ENCODE measurements around the gene KCNJ6. TPM values are rescaled to one million over a fixed set of nuclear protein-coding genes. Genes with fewer than 3 reads are reported as not detected.

The KCNJ6 gene
- polyA plus RNA-seq, 1 of the 3 experiments (the other 2 are of a cell fraction), result not detected

DNA sequence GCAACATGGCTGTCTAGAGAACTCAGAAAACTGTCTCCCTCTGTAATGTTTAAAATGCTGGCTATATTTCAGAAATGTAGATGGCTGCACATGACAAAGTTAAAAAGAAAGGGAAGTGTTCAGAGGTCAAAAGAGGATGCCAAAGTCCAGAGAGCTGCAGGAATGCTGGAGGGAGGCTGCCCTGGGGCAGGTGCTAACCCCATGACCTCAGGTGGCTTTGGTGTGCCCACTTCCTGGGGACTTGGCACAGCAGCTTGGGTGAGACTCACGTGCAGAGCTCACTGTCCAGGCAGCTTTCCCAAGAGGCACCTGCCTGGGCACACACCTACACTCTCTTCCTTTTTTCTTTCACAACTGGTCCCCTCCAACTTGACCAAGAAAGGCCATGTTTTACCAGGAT lies 256.4 kb downstream of the KCNJ6 start:
- no peak overlapping the region for H3K4me3 ChIP-seq (ENCODE audit: low read depth in 2 of 2, low read length in 1 of 2)
- CTCF ChIA-PET, result interaction anchor here (1.1 kb wide), 1 partner anchor 15 kb away, joined by 5 read pairs; no protein-coding TSS in a partner anchor
- no peak for DNase-seq
- no peaks in the 10 kb centered on the region for H3F3A ChIP-seq (replicated peaks; ENCODE audit: insufficient read depth)
- H3K79me2 ChIP-seq (ENCODE audit: insufficient read depth), result no peaks in the 10 kb centered on the region
- no peak overlapping the region for H3K4me2 ChIP-seq
- H3K36me3 ChIP-seq (replicated peaks in 1 of 2; ENCODE audit: control insufficient read depth in 1 of 2, insufficient read depth in 2 of 2, low read length in 1 of 2), result no peaks in the 10 kb centered on the region
- H3K27me3 ChIP-seq (ENCODE audit: insufficient read depth), result peaks cover 9% of the 10 kb centered on the region; the same call in 1 of the 2 replicates
- no peak overlapping the region for H2AFZ ChIP-seq (ENCODE audit: low read depth)
- TF ChIP-seq NFIC (IDR thresholded peaks at IDR 0.05; ENCODE audit: borderline replicate concordance) (no peak), MXI1 (IDR thresholded peaks at IDR 0.05; ENCODE audit: low read depth, low read length) (no peak), FOXM1 (IDR thresholded peaks at IDR 0.05; ENCODE audit: low read depth) (no peak), NRF1 (IDR thresholded peaks at IDR 0.05; ENCODE audit: low read depth, low read length) (no peak), CHD2 (IDR thresholded peaks at IDR 0.05; ENCODE audit: low read length, partially characterized antibody) (no peak), SIN3A (IDR thresholded peaks at IDR 0.05; ENCODE audit: borderline replicate concordance, low read depth, low read length) (no peak), ELF1 (IDR thresholded peaks at IDR 0.05) (no peak), JUND (IDR thresholded peaks at IDR 0.05) (no peak), YY1 (IDR thresholded peaks at IDR 0.05; ENCODE audit: low read depth) (no peak), MEF2A (IDR thresholded peaks at IDR 0.05; ENCODE audit: borderline replicate concordance, low read depth) (no peak), EZH2phosphoT487 (IDR thresholded peaks at IDR 0.05; ENCODE audit: borderline replicate concordance, low read depth) (no peak), GABPA (IDR thresholded peaks at IDR 0.05; ENCODE audit: low read depth) (no peak), RCOR1 (IDR thresholded peaks at IDR 0.05; ENCODE audit: low read length) (no peak)
- TF ChIP-seq, protein P1, sequence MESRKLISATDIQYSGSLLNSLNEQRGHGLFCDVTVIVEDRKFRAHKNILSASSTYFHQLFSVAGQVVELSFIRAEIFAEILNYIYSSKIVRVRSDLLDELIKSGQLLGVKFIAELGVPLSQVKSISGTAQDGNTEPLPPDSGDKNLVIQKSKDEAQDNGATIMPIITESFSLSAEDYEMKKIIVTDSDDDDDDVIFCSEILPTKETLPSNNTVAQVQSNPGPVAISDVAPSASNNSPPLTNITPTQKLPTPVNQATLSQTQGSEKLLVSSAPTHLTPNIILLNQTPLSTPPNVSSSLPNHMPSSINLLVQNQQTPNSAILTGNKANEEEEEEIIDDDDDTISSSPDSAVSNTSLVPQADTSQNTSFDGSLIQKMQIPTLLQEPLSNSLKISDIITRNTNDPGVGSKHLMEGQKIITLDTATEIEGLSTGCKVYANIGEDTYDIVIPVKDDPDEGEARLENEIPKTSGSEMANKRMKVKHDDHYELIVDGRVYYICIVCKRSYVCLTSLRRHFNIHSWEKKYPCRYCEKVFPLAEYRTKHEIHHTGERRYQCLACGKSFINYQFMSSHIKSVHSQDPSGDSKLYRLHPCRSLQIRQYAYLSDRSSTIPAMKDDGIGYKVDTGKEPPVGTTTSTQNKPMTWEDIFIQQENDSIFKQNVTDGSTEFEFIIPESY (IDR thresholded peaks at IDR 0.05; ENCODE audit: borderline replicate concordance, low read depth), result no peak
- TF ChIP-seq, protein P2, sequence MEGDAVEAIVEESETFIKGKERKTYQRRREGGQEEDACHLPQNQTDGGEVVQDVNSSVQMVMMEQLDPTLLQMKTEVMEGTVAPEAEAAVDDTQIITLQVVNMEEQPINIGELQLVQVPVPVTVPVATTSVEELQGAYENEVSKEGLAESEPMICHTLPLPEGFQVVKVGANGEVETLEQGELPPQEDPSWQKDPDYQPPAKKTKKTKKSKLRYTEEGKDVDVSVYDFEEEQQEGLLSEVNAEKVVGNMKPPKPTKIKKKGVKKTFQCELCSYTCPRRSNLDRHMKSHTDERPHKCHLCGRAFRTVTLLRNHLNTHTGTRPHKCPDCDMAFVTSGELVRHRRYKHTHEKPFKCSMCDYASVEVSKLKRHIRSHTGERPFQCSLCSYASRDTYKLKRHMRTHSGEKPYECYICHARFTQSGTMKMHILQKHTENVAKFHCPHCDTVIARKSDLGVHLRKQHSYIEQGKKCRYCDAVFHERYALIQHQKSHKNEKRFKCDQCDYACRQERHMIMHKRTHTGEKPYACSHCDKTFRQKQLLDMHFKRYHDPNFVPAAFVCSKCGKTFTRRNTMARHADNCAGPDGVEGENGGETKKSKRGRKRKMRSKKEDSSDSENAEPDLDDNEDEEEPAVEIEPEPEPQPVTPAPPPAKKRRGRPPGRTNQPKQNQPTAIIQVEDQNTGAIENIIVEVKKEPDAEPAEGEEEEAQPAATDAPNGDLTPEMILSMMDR (IDR thresholded peaks at IDR 0.05), result no peak
- TF ChIP-seq, protein P3, sequence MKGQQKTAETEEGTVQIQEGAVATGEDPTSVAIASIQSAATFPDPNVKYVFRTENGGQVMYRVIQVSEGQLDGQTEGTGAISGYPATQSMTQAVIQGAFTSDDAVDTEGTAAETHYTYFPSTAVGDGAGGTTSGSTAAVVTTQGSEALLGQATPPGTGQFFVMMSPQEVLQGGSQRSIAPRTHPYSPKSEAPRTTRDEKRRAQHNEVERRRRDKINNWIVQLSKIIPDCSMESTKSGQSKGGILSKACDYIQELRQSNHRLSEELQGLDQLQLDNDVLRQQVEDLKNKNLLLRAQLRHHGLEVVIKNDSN (IDR thresholded peaks at IDR 0.05; ENCODE audit: borderline replicate concordance, low read depth), result no peak
- POLR2A ChIA-PET, result no interaction called here
- H3K9me3 ChIP-seq, result no peaks in the 10 kb centered on the region
- no peaks in the 10 kb centered on the region for H3K9me2 ChIP-seq
- 20% methylated on average over 1 of the region's 1 CpG for WGBS (ENCODE audit: low lambda C conversion rate)
- H3K4me1 ChIP-seq (ENCODE audit: control insufficient read depth in 1 of 2, insufficient read depth in 2 of 2, low read depth in 1 of 2, low read length in 1 of 2), result no peaks in the 10 kb centered on the region
- no peak overlapping the region for H3K27ac ChIP-seq (ENCODE audit: low read depth in 2 of 2, low read length in 1 of 2)
- no peaks in the 10 kb centered on the region for H4K20me1 ChIP-seq (ENCODE audit: insufficient read depth)
- no peak overlapping the region for H3K9ac ChIP-seq
